ENCODE data around the gene TMEM45B.
"Not testable (repeated sequence)": the region's sequence is repeated elsewhere in the genome, so short reads cannot be mapped to it uniquely, and the experiment has no call there.

DNA sequence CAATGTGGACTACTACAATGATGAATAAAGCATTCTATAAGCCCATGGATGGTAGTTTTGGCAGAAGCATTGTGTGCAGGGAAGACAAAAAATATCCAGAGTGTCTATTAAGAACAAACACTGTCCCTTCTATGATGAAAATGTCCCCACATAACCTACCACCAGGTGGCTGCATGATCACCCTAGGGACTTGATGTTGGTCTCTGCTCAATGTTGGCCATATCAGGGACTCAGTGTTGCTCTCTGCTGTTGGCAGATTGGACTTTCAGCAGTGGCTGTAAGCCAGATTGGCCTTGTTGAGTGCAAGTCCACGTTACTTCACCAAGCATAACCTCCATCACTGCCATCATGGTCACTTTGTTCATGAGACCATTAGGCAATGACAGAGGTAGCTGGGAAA, 44.2 kb upstream of the TMEM45B start:
- TF ChIP-seq CTCF (conservative IDR thresholded peaks at IDR 0.05 in 1 of 2, IDR thresholded peaks at IDR 0.05 in 1 of 2; ENCODE audit: low read depth in 1 of 2, low read length in 2 of 2); EZH2 (IDR thresholded peaks at IDR 0.05; ENCODE audit: low read length, missing control alignments): not testable (repeated sequence)

All from fibroblast of lung (primary cell).